Left ventricle myocardium inferior (tissue), 1 donor: Measurements from ENCODE around the gene RBKS. TPM values are rescaled to one million over a fixed set of nuclear protein-coding genes. Genes with fewer than 3 reads are reported as not detected.

ENCODE experiments used
- DNase-seq: peaks from one replicate; pipeline ENCODE4 v3.0.0-alpha.2; 2020
- H3K27ac ChIP-seq: fragments of 200-600 bp; replicated peaks from 2 replicates; pipeline ENCODE4 v1.8.0; 2021
- H3K27me3 ChIP-seq: fragments of 200-600 bp; 2 replicates; pipeline ENCODE4 v1.8.0; 2021; ENCODE audit warnings: low read depth
- H3K36me3 ChIP-seq: fragments of 200-600 bp; 2 replicates; pipeline ENCODE4 v1.8.0; 2021
- H3K4me1 ChIP-seq: fragments of 200-600 bp; 2 replicates; pipeline ENCODE4 v1.8.0; 2021
- H3K4me3 ChIP-seq: fragments of 200-600 bp; 2 replicates; pipeline ENCODE4 v1.8.0; 2021; ENCODE audit warnings: mild to moderate bottlenecking, moderate library complexity
- H3K9me3 ChIP-seq: fragments of 200-600 bp; replicated peaks from 2 replicates; pipeline ENCODE4 v1.8.0; 2021
- intact Hi-C: fragments of 100-400 bp; cut with micrococcal nuclease; formaldehyde crosslinking; loops from one replicate; pipeline ENCODE4 v1.11.0; 2022
- total RNA-seq: library from RNA; stranded (reverse); fragmentation: NEBNext Ultra II Directional; extraction: Animal tissue kit (Norgen Biotek cat#: 25700); gene quantifications from one replicate; pipeline ENCODE4 v1.2.1, GENCODE V29; 2021
- TF ChIP-seq, protein P1 (sequence below): fragments of 200-600 bp; IDR thresholded peaks from 2 replicates; pipeline ENCODE4 v1.8.0; 2021; ENCODE audit warnings: antibody characterized with exemption, mild to moderate bottlenecking, borderline replicate concordance
- donor health status: DM: no; HTN: yes; CAD: no; lungs with severe emphysema.

RBKS gene
- total RNA-seq, 1 donor from 2014 or later, result 2.7 TPM

DNA sequence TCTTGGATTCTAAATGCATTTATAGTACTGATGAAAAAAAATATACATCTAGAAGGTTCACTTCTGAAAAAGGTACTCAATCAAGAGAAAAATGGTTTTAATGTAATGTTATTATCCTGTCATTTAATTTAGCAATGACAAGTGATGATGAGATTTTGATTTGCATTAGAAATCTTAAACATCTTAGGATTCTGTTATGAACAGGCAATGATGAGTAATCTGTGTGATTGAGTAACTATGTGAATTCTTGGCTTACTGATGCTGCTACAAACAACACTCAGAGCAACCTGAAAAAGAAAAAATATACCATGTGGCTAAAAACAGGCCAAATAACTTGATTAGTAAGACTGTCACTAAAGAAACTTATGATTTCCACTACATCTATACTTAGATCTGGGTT lies 30.1 kb downstream of the RBKS start:
- Histone ChIP-seq H3K36me3 (no peaks in the 10 kb centered on the region), H3K27me3 (no peaks in the 10 kb centered on the region), H3K27ac (no peak overlapping the region), H3K9me3 (peaks cover 7% of the 10 kb centered on the region), H3K4me3 (no peak overlapping the region), H3K4me1 (no peaks in the 10 kb centered on the region)
- intact Hi-C loops, result no loop called here
- no peak for DNase-seq
- TF ChIP-seq, protein P1, sequence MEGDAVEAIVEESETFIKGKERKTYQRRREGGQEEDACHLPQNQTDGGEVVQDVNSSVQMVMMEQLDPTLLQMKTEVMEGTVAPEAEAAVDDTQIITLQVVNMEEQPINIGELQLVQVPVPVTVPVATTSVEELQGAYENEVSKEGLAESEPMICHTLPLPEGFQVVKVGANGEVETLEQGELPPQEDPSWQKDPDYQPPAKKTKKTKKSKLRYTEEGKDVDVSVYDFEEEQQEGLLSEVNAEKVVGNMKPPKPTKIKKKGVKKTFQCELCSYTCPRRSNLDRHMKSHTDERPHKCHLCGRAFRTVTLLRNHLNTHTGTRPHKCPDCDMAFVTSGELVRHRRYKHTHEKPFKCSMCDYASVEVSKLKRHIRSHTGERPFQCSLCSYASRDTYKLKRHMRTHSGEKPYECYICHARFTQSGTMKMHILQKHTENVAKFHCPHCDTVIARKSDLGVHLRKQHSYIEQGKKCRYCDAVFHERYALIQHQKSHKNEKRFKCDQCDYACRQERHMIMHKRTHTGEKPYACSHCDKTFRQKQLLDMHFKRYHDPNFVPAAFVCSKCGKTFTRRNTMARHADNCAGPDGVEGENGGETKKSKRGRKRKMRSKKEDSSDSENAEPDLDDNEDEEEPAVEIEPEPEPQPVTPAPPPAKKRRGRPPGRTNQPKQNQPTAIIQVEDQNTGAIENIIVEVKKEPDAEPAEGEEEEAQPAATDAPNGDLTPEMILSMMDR, result no peak

DNA sequence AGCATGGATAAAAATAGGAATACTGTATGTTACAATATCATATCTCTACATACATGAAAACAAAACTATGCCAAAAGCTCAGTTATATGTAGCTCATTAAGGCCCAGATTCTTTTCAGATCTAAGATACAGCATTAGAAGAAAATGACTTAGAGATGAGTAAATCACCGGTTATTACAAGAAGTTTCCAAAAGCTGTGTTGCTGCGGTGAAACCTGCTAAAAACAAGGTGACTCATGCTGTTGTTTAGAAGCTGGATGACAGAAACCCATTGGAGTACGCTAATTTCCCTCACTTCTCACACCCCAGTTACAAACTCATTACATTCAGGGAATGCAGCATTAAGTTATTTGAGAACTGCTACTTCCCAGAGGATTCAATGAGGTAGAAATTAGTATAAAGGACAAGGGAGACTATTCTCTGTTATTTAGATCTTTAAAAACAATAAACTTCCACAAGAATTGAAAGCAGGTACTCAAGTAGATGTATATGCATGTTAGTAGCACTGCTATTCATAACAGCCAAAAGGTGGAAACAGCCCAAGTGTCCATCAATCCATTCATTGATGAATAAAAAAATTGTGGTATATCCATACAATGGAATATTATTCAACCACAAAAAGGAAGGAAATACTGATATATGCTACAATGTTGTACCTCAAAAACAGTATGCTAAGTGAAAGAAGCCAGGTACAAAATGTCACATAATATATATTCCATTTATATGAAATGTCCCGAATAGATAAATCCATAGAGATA lies 32.6 kb downstream of the RBKS start:
- Histone ChIP-seq H3K4me1 (peaks cover 7% of the 10 kb centered on the region), H3K9me3 (peaks cover 7% of the 10 kb centered on the region), H3K27me3 (no peaks in the 10 kb centered on the region), H3K27ac (no peak overlapping the region), H3K4me3 (no peak overlapping the region), H3K36me3 (no peaks in the 10 kb centered on the region)
- intact Hi-C loops, result no loop called here
- no peak for DNase-seq
- TF ChIP-seq, protein P1, result no peak

DNA sequence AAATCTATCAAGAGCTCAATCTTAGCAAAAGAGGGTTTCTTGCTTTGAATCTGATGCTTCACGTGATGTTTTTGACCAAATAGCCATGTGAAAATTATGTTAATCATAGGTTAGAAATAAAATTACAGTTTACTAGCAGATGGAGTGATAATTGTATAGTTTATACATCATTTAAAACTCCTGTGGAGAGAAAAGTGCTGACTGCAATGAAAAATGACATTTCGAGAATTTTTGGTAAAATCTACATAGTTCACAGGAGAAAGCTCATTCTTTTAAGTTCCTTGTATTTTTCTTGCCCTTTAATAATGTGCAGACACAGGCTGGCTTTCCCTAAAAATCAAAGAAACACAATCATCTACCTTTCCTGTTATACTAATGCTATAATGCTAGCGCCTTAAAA lies 33.2 kb downstream of the RBKS start:
- H3K36me3 ChIP-seq, result no peaks in the 10 kb centered on the region
- no peak overlapping the region for H3K27ac ChIP-seq
- H3K4me1 ChIP-seq, result peaks cover 7% of the 10 kb centered on the region
- TF ChIP-seq, protein P1, result no peak
- H3K9me3 ChIP-seq, result peaks cover 7% of the 10 kb centered on the region
- H3K4me3 ChIP-seq, result no peak overlapping the region
- no peak for DNase-seq
- intact Hi-C loops, result no loop called here
- H3K27me3 ChIP-seq, result no peaks in the 10 kb centered on the region

GRCh38 chr2:27856386-27856785 lies 33.8 kb downstream of the RBKS start:
- Histone ChIP-seq H3K4me1 (peaks cover 7% of the 10 kb centered on the region), H3K36me3 (no peaks in the 10 kb centered on the region), H3K9me3 (peaks cover 7% of the 10 kb centered on the region), H3K27ac (no peak overlapping the region), H3K27me3 (no peaks in the 10 kb centered on the region), H3K4me3 (no peak overlapping the region)
- no peak for DNase-seq
- intact Hi-C loops, result no loop called here
- TF ChIP-seq, protein P1, result no peak

- TF ChIP-seq, protein P1, result no peak
- Histone ChIP-seq H3K9me3 (peaks cover 7% of the 10 kb centered on the region), H3K4me1 (peaks cover 7% of the 10 kb centered on the region), H3K36me3 (no peaks in the 10 kb centered on the region), H3K27me3 (no peaks in the 10 kb centered on the region), H3K27ac (no peak overlapping the region), H3K4me3 (no peak overlapping the region)
- no peak for DNase-seq
- intact Hi-C loops, result no loop called here
Observed at GRCh38 chr2:27855476-27855875, 34.7 kb downstream of the RBKS start.
